Neural cell (in vitro differentiated cells): Measurements from ENCODE around the gene FRK. TPM values are rescaled to one million over a fixed set of nuclear protein-coding genes. Genes with fewer than 3 reads are reported as not detected.

ENCODE experiments used
- H2AFZ ChIP-seq: fragments of 200-600, 300-800 bp; sonication (generic), shearing (Covaris generic); 2 replicates; pipeline ENCODE4 v1.6.0; 2014; ENCODE audit warnings: low read depth, mild to moderate bottlenecking, antibody characterized with exemption, low read length, moderate library complexity
- H3F3A ChIP-seq: fragments of 200-600 bp; shearing (Covaris generic); 2 replicates; pipeline ENCODE4 v1.6.1; 2016; ENCODE audit warnings: mild to moderate bottlenecking, moderate library complexity, mixed read lengths, antibody characterized with exemption, low read length; ENCODE audit not compliant: insufficient read depth, poor library complexity, severe bottlenecking
- H3K27ac ChIP-seq: fragments of 200-600, 300-800 bp; sonication (generic), shearing (Covaris generic); 2 replicates; pipeline ENCODE4 v1.5.1; 2014; ENCODE audit warnings: mild to moderate bottlenecking, low read length, moderate library complexity
- H3K27me3 ChIP-seq: fragments of 300-800, 200-600 bp; sonication (generic), shearing (Covaris generic); 2 replicates; pipeline ENCODE4 v1.6.0; 2014; ENCODE audit warnings: mild to moderate bottlenecking, low read depth, low read length, moderate library complexity; ENCODE audit not compliant: insufficient read depth
- H3K36me3 ChIP-seq: fragments of 300-800, 200-600 bp; sonication (generic), shearing (Covaris generic); 2 replicates; pipeline ENCODE4 v1.5.1; 2014; ENCODE audit warnings: mild to moderate bottlenecking, antibody characterized with exemption, low read length, moderate library complexity; ENCODE audit not compliant: insufficient read depth
- H3K4me2 ChIP-seq: fragments of 300-800, 200-600 bp; sonication (generic), shearing (Covaris generic); 2 replicates; pipeline ENCODE4 v1.6.0; 2014; ENCODE audit warnings: mild to moderate bottlenecking, low read length
- H3K4me3 ChIP-seq: fragments of 300-800, 200-600 bp; sonication (generic), shearing (Covaris generic); 2 replicates; pipeline ENCODE4 v1.5.1; 2014; ENCODE audit warnings: mild to moderate bottlenecking, low read length, moderate library complexity
- H3K79me2 ChIP-seq: fragments of 200-600 bp; shearing (Covaris generic); replicated peaks from 2 replicates; pipeline ENCODE4 v1.6.0; 2014; ENCODE audit warnings: mild to moderate bottlenecking, low read length, moderate library complexity; ENCODE audit not compliant: insufficient read depth
- H3K9ac ChIP-seq: fragments of 300-800, 200-600 bp; sonication (generic), shearing (Covaris generic); 2 replicates; pipeline ENCODE4 v1.6.1; 2016; ENCODE audit warnings: mild to moderate bottlenecking, low read length, mixed read lengths
- H3K9me2 ChIP-seq: fragments of 200-600 bp; shearing (Covaris generic); 2 replicates; pipeline ENCODE4 v1.6.1; 2016; ENCODE audit warnings: mild to moderate bottlenecking, low read length, mixed read lengths; ENCODE audit not compliant: insufficient read depth
- H3K9me3 ChIP-seq: fragments of 200-600, 300-800 bp; sonication (generic), shearing (Covaris generic); 2 replicates; pipeline ENCODE4 v1.6.1; 2016; ENCODE audit warnings: mild to moderate bottlenecking, mixed run types, low read length, moderate library complexity, mixed read lengths
- H4K20me1 ChIP-seq: fragments of 200-600 bp; shearing (Covaris generic); 2 replicates; pipeline ENCODE4 v1.6.1; 2016; ENCODE audit warnings: mild to moderate bottlenecking, mixed run types; ENCODE audit not compliant: insufficient read depth
- EP300 ChIP-seq: fragments of 450-650 bp; conservative IDR thresholded peaks from 2 replicates; pipeline ENCODE4 v1.6.1; 2014; ENCODE audit warnings: antibody characterized with exemption, mild to moderate bottlenecking, moderate library complexity; ENCODE audit not compliant: poor library complexity, severe bottlenecking
- EZH2 ChIP-seq: fragments of 200-600, 300-800 bp; shearing (Covaris generic), sonication (generic); IDR thresholded peaks from 2 replicates; pipeline ENCODE4 v1.6.1; 2014; ENCODE audit warnings: antibody characterized with exemption, low read length, borderline replicate concordance, mild to moderate bottlenecking; ENCODE audit not compliant: insufficient read depth, poor library complexity, severe bottlenecking
- MXI1 ChIP-seq: fragments of 450-650 bp; conservative IDR thresholded peaks from 2 replicates; pipeline ENCODE4 v1.6.1; 2014; ENCODE audit warnings: antibody characterized with exemption, mild to moderate bottlenecking; ENCODE audit not compliant: poor library complexity, severe bottlenecking
- POLR2AphosphoS5 ChIP-seq: IDR thresholded peaks from 2 replicates; pipeline ENCODE4 v1.6.1; 2012
- RAD21 ChIP-seq: fragments of 450-650 bp; conservative IDR thresholded peaks from 2 replicates; pipeline ENCODE4 v1.6.1; 2014; ENCODE audit warnings: antibody characterized with exemption, mild to moderate bottlenecking, moderate library complexity
- SMC3 ChIP-seq: fragments of 450-650 bp; conservative IDR thresholded peaks from 2 replicates; pipeline ENCODE4 v1.6.1; 2014; ENCODE audit warnings: antibody characterized with exemption, mild to moderate bottlenecking, moderate library complexity; ENCODE audit not compliant: poor library complexity
- TAF1 ChIP-seq: IDR thresholded peaks from 2 replicates; pipeline ENCODE4 v1.6.1; 2012; ENCODE audit warnings: low read depth
- polyA plus RNA-seq: library from polyadenylated mRNA; depleted of rRNA; stranded (reverse); fragments of >200 nt; gene quantifications from 2 replicates; pipeline ENCODE4 v1.2.3, GENCODE V29; 2014
- TF ChIP-seq, protein P1 (sequence below): fragments of 450-650 bp; IDR thresholded peaks from 2 replicates; pipeline ENCODE4 v1.5.1; 2014; ENCODE audit warnings: antibody characterized with exemption, mild to moderate bottlenecking, moderate library complexity; ENCODE audit not compliant: poor library complexity, severe bottlenecking
- TF ChIP-seq, protein P2 (sequence below): IDR thresholded peaks from 2 replicates; pipeline ENCODE4 v1.6.1; 2012; ENCODE audit warnings: borderline replicate concordance

FRK gene
- polyA plus RNA-seq, 1 donor from 2014 or later: not detected

DNA sequence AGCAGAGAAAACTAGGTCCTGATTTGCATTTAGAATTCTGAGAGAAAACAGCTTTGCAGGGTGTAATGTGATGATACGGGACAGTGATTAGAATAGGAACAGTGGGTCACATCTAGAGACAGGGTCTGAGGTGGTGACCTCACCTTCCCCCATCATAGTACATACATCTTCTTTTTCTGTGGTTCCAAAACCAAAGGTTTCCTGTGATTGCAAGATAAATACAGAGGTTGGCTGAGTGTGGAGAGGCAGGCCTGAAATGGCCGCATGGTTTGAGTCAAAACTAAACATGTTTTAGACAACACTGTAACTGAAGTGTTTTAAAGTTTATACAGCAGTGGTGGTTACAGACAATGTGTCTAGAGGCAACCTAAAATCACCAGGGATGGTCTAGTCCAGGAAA lies 29.6 kb upstream of the FRK start:
- Histone ChIP-seq H3F3A (no peaks in the 10 kb centered on the region), H2AFZ (no peak overlapping the region), H3K79me2 (no peaks in the 10 kb centered on the region), H3K4me2 (no peak overlapping the region), H4K20me1 (no peaks in the 10 kb centered on the region), H3K9me3 (no peaks in the 10 kb centered on the region), H3K9me2 (no peaks in the 10 kb centered on the region), H3K4me3 (no peak overlapping the region), H3K9ac (no peak overlapping the region), H3K27ac (no peak overlapping the region), H3K36me3 (no peaks in the 10 kb centered on the region), H3K27me3 (no peaks in the 10 kb centered on the region)
- TF ChIP-seq SMC3 (no peak), EZH2 (no peak), TAF1 (no peak), POLR2AphosphoS5 (no peak), EP300 (no peak), RAD21 (no peak), MXI1 (no peak)
- TF ChIP-seq, protein P1, sequence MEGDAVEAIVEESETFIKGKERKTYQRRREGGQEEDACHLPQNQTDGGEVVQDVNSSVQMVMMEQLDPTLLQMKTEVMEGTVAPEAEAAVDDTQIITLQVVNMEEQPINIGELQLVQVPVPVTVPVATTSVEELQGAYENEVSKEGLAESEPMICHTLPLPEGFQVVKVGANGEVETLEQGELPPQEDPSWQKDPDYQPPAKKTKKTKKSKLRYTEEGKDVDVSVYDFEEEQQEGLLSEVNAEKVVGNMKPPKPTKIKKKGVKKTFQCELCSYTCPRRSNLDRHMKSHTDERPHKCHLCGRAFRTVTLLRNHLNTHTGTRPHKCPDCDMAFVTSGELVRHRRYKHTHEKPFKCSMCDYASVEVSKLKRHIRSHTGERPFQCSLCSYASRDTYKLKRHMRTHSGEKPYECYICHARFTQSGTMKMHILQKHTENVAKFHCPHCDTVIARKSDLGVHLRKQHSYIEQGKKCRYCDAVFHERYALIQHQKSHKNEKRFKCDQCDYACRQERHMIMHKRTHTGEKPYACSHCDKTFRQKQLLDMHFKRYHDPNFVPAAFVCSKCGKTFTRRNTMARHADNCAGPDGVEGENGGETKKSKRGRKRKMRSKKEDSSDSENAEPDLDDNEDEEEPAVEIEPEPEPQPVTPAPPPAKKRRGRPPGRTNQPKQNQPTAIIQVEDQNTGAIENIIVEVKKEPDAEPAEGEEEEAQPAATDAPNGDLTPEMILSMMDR: no peak
- TF ChIP-seq, protein P2, sequence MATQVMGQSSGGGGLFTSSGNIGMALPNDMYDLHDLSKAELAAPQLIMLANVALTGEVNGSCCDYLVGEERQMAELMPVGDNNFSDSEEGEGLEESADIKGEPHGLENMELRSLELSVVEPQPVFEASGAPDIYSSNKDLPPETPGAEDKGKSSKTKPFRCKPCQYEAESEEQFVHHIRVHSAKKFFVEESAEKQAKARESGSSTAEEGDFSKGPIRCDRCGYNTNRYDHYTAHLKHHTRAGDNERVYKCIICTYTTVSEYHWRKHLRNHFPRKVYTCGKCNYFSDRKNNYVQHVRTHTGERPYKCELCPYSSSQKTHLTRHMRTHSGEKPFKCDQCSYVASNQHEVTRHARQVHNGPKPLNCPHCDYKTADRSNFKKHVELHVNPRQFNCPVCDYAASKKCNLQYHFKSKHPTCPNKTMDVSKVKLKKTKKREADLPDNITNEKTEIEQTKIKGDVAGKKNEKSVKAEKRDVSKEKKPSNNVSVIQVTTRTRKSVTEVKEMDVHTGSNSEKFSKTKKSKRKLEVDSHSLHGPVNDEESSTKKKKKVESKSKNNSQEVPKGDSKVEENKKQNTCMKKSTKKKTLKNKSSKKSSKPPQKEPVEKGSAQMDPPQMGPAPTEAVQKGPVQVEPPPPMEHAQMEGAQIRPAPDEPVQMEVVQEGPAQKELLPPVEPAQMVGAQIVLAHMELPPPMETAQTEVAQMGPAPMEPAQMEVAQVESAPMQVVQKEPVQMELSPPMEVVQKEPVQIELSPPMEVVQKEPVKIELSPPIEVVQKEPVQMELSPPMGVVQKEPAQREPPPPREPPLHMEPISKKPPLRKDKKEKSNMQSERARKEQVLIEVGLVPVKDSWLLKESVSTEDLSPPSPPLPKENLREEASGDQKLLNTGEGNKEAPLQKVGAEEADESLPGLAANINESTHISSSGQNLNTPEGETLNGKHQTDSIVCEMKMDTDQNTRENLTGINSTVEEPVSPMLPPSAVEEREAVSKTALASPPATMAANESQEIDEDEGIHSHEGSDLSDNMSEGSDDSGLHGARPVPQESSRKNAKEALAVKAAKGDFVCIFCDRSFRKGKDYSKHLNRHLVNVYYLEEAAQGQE: no peak

DNA sequence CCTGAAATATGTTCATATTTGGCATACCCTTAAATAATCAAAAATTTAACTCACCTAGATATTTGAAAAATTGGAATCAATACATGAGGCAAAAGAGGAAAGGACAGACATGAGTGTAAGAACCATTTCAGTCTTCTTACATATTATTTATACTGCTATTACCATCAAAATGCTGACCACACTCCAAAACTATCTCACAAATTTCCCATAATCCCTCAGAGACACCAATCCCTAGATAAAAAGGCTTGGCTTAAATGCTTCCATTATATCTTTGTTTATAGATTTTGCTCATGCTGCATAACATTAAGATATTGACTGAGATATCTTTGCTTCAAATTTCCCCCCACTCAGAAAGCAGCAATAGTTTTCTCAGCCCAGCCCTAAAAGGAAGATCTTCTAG lies 28.3 kb upstream of the FRK start:
- H3K9me2 ChIP-seq: no peaks in the 10 kb centered on the region
- H3K27ac ChIP-seq: no peak overlapping the region
- no peaks in the 10 kb centered on the region for H4K20me1 ChIP-seq
- no peaks in the 10 kb centered on the region for H3K9me3 ChIP-seq
- no peaks in the 10 kb centered on the region for H3K27me3 ChIP-seq
- TF ChIP-seq EP300 (no peak), EZH2 (no peak)
- TF ChIP-seq, protein P1: no peak
- H2AFZ ChIP-seq: no peak overlapping the region
- no peaks in the 10 kb centered on the region for H3K36me3 ChIP-seq
- no peak overlapping the region for H3K4me2 ChIP-seq
- H3F3A ChIP-seq: no peaks in the 10 kb centered on the region
- no peaks in the 10 kb centered on the region for H3K79me2 ChIP-seq
- H3K4me3 ChIP-seq: no peak overlapping the region
- H3K9ac ChIP-seq: no peak overlapping the region
